Measurements from ENCODE around the gene ZDHHC19. TPM values are rescaled to one million over a fixed set of nuclear protein-coding genes. Genes with fewer than 3 reads are reported as not detected.

ZDHHC19 gene
- total RNA-seq, 1 donor from 2014 or later, result not detected

DNA sequence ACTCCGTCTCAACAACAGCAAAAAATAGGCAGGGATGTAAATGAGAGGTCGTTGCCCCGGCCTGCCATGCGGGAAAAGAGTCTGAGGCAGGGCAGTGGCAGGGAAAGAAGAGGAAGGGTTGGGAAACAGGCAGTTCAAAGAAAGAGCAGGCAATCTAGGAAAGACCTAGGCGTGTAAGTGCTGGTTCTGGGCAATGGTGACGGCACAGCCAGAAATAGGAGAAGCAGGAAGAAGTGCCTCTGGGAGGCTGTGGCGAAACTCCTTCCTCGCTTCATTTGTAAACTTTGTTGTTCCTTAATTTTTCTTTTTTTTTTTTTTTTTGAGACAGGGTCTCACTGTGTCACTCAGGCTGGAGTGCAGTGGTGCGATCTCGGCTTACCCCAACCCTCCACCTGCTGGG is 9.4 kb upstream of the ZDHHC19 start:
- Histone ChIP-seq H3K4me3 (no peak overlapping the region), H3K36me3 (no peaks in the 10 kb centered on the region), H3K27me3 (peaks cover 6% of the 10 kb centered on the region), H3K4me1 (peaks cover 5% of the 10 kb centered on the region), H3K9me3 (no peaks in the 10 kb centered on the region), H3K27ac (no peak overlapping the region)
- peak; percentile 73 for ATAC-seq
- TF ChIP-seq, protein P1, sequence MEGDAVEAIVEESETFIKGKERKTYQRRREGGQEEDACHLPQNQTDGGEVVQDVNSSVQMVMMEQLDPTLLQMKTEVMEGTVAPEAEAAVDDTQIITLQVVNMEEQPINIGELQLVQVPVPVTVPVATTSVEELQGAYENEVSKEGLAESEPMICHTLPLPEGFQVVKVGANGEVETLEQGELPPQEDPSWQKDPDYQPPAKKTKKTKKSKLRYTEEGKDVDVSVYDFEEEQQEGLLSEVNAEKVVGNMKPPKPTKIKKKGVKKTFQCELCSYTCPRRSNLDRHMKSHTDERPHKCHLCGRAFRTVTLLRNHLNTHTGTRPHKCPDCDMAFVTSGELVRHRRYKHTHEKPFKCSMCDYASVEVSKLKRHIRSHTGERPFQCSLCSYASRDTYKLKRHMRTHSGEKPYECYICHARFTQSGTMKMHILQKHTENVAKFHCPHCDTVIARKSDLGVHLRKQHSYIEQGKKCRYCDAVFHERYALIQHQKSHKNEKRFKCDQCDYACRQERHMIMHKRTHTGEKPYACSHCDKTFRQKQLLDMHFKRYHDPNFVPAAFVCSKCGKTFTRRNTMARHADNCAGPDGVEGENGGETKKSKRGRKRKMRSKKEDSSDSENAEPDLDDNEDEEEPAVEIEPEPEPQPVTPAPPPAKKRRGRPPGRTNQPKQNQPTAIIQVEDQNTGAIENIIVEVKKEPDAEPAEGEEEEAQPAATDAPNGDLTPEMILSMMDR (IDR thresholded peaks at IDR 0.05), result no peak
- intact Hi-C loops (cut with DNase I), result no loop called here
- DNase-seq, result no peak

DNA sequence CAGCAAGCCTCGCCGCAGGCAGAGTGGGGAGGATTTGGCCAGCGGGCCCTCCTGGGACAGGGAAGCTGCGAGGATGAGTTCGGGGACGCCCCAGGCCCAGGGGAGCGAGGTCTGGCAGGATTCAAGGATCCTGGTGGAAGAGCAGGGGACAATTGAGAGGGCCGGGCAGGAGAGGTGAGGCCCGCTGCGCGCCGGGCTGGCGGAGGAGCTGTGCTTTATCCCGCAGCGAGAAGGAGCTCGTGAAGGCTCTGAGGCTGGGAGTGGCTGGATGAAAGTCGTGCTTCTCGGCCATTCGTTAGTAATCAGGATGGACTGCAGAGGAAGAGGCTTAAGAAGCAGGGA is 8.7 kb upstream of the ZDHHC19 start:
- TF ChIP-seq, protein P1 (IDR thresholded peaks at IDR 0.05), result no peak
- intact Hi-C loops (cut with DNase I), result no loop called here
- DNase-seq (no peak), ATAC-seq (no peak)
- Histone ChIP-seq H3K4me3 (no peak overlapping the region), H3K36me3 (no peaks in the 10 kb centered on the region), H3K27ac (no peak overlapping the region), H3K4me1 (peaks cover 5% of the 10 kb centered on the region), H3K9me3 (no peaks in the 10 kb centered on the region), H3K27me3 (peaks cover 6% of the 10 kb centered on the region)

DNA sequence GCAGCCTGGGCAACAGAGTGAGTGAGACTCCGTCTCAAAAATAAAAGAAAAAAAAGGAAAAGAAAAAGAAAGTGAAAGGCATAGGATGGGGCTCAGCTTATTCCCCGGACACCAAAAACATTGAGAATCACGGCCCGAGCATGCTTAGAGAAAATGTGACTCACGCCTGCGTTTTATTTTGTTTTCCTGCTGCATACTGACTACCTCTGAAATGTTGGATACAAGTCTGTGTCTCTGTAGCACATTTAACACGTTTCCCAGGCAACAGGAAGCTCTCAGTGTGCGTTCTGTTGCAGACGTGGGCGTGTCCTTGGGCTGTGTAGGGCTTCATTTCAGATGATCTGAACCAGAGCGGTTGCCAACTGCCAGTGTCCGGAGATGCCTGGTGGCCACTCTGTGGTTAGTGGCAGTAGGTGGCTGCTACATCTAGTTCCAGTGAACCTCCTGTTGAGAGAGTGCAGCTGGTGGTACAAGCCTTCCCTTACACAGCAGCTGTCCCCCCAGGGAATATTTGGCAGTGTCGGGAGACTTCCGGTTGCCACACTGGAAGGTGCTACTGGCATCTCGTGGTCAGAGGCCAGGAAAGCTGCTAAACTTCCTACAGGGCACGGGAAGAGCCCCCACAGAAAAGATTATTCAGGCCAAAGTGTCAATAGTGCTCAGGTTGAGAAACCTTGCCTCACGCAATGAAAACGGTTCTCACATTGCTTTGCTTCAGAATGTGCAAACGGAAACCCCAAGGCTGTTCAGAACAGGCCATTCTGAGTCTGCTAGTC is 8.2 kb upstream of the ZDHHC19 start:
- Histone ChIP-seq H3K9me3 (no peaks in the 10 kb centered on the region), H3K27ac (no peak overlapping the region), H3K4me3 (peak overlapping the region; percentile 32), H3K27me3 (peaks cover 6% of the 10 kb centered on the region), H3K4me1 (peaks cover 5% of the 10 kb centered on the region), H3K36me3 (no peaks in the 10 kb centered on the region)
- TF ChIP-seq, protein P1 (IDR thresholded peaks at IDR 0.05), result no peak
- intact Hi-C loops (cut with DNase I), result no loop called here
- peak; percentile 80 for ATAC-seq
- peak; percentile 78 for DNase-seq

DNA sequence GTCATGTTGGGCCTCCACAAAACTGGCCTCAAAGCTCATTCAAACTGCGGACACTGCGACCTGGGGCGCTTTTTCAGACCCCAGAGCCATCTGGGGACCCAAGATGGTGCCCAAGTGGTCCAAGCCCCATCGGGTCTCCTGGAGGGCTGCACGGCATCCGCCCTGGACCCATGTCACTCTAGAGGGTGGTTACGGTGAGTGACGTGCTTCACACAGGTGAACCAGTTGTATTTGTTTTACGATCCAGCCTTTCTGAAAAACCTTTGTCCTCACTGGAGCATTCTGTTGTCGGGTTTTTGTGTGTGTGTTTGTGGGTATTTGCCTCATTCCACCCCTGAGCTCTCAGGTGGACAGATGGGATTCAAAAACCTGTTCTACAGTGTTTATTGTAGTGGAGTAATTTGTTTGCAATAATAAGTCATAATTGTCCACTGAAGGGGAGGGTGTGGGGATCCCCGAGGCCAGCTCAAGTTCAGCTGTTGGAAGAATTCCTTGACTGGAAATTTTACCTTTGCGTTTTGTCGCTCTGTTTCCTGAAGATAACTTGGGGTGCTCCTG is 7.0 kb upstream of the ZDHHC19 start:
- Histone ChIP-seq H3K36me3 (no peaks in the 10 kb centered on the region), H3K4me3 (no peak overlapping the region), H3K27me3 (peaks cover 6% of the 10 kb centered on the region), H3K27ac (no peak overlapping the region), H3K9me3 (no peaks in the 10 kb centered on the region), H3K4me1 (peaks cover 5% of the 10 kb centered on the region)
- intact Hi-C loops (cut with DNase I), result no loop called here
- no peak for DNase-seq
- TF ChIP-seq, protein P1 (IDR thresholded peaks at IDR 0.05), result no peak
- no peak for ATAC-seq

DNA sequence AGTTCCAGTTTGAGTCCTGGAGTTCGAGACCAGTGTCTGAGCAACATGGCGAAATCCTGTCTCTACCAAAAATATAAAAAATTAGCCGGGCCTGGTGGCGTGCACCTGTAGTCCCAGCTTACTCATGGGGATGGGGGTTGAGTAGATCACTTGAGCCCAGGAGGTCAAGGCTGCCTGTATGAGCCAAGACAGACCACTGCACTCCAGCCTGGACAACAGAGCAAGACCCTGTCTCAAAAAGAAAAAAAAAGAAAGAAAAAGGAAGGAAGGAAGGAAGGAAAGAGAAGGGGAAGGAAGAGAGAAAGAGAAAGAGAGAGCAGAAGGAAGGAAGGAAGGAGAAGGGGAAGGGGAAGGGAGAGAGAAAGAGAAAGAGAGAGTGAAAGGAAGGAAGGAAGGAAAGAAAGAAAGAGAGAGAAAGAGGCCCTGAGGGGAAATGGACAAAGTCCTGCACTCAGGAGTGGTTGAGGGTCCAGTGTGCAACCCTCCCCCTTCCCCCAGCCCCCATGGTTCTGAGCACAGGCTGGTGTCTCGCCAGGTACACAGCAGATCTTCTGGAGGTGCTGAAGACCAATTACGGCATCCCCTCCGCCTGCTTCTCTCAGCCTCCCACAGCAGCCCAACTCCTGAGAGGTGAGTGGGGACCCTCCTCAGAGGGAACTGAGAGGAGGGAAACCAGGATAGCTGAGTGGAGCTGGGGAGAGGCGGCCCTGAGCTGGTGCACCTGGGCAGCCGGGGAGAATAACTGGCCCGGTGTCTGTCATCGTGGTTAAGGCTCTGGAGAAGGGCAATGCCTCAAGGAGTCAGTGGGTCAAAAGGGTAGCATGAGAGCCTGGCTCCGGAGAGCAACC is 6.3 kb upstream of the ZDHHC19 start:
- no peaks in the 10 kb centered on the region for H3K9me3 ChIP-seq
- H3K27ac ChIP-seq, result no peak overlapping the region
- TF ChIP-seq, protein P1 (IDR thresholded peaks at IDR 0.05), result no peak
- H3K4me1 ChIP-seq, result peaks cover 5% of the 10 kb centered on the region
- peaks cover 6% of the 10 kb centered on the region for H3K27me3 ChIP-seq
- no peak for ATAC-seq
- H3K4me3 ChIP-seq, result no peak overlapping the region
- no peak for DNase-seq
- intact Hi-C loops (cut with DNase I), result no loop called here
- no peaks in the 10 kb centered on the region for H3K36me3 ChIP-seq

All from upper lobe of right lung (tissue), 1 donor.